A673 (cell line): ENCODE data around the gene CD37. TPM values are rescaled to one million over a fixed set of nuclear protein-coding genes. Genes with fewer than 3 reads are reported as not detected.

Experiments used
- BruUV-seq: library from RNA; stranded (reverse); fragments of 400-500 nt; replicated peaks from 2 replicates; lab custom pipeline; 2021; lab: Mats Ljungman, UMichigan
- CTCF ChIA-PET: fragments of 300-600 bp; sonication (Branson Sonifier 250); formaldehyde crosslinking; loops from one replicate; lab custom pipeline; 2022; ENCODE audit warnings: antibody characterized with exemption; lab: Charles Lee
- POLR2A ChIA-PET: fragments of 300-600 bp; sonication (Branson Sonifier 250); formaldehyde crosslinking; loops from one replicate; lab custom pipeline; 2022; ENCODE audit warnings: antibody characterized with exemption; ENCODE audit not compliant: low non-redundant PET; lab: Charles Lee
- DNase-seq: peaks from one replicate; pipeline ENCODE4 v3.0.0-alpha.2; 2015; ENCODE audit warnings: low spot score
- H3K27ac ChIP-seq: fragments of 200-600 bp; sonication (generic); 2 replicates; pipeline ENCODE4 v1.5.1; 2016; ENCODE audit warnings: mixed run types, low read depth, mild to moderate bottlenecking, mixed read lengths, antibody characterized with exemption, low read length; ENCODE audit not compliant: poor library complexity, severe bottlenecking
- H3K27me3 ChIP-seq: fragments of 200-600 bp; sonication (generic); replicated peaks from 2 replicates; pipeline ENCODE4 v1.6.1; 2017; ENCODE audit warnings: mixed run types, low read depth, mild to moderate bottlenecking, mixed read lengths, antibody characterized with exemption, low read length; ENCODE audit not compliant: insufficient read depth, poor library complexity
- H3K36me3 ChIP-seq: fragments of 200-600 bp; sonication (generic); 2 replicates; pipeline ENCODE4 v1.6.1; 2016; ENCODE audit warnings: mixed run types, mild to moderate bottlenecking, mixed read lengths, antibody characterized with exemption, low read length; ENCODE audit not compliant: insufficient read depth, poor library complexity, severe bottlenecking
- H3K4me1 ChIP-seq: fragments of 200-600 bp; sonication (generic); 2 replicates; pipeline ENCODE4 v1.6.1; 2017; ENCODE audit warnings: mixed run types, mild to moderate bottlenecking, mixed read lengths, antibody characterized with exemption, low read length; ENCODE audit not compliant: insufficient read depth, poor library complexity, severe bottlenecking
- H3K4me3 ChIP-seq: fragments of 200-600 bp; sonication (generic); 2 replicates; pipeline ENCODE4 v1.5.1; 2016; ENCODE audit warnings: low read depth, mixed run types, mild to moderate bottlenecking, mixed read lengths, low read length; ENCODE audit not compliant: poor library complexity, severe bottlenecking
- H3K9me3 ChIP-seq: fragments of 200-600 bp; sonication (generic); 2 replicates; pipeline ENCODE4 v1.6.1; 2016; ENCODE audit warnings: mixed run types, low read depth, mild to moderate bottlenecking, mixed read lengths, antibody characterized with exemption, low read length; ENCODE audit not compliant: poor library complexity, severe bottlenecking
- EZH2 ChIP-seq: fragments of 200-600 bp; sonication (generic); IDR thresholded peaks from 2 replicates; pipeline ENCODE4 v1.6.1; 2017; ENCODE audit warnings: borderline replicate concordance, low read depth, mild to moderate bottlenecking, mixed read lengths, antibody characterized with exemption, low read length; ENCODE audit not compliant: poor library complexity, severe bottlenecking
- intact Hi-C: fragments of 100-400 bp; cut with micrococcal nuclease; formaldehyde crosslinking; loops from one replicate; pipeline ENCODE4 v1.10.0; 2022; ENCODE audit not compliant: unreplicated experiment
- total RNA-seq: library from RNA; stranded (reverse); gene quantifications from 2 replicates; pipeline ENCODE4 v1.2.3, GENCODE V29; 2021
- TF ChIP-seq, protein P1 (sequence below): fragments of 300-800, 200-600 bp; sonication (generic); conservative IDR thresholded peaks from 2 replicates; pipeline ENCODE4 v1.5.1; 2017; ENCODE audit warnings: low read depth, mild to moderate bottlenecking, antibody characterized with exemption, low read length, moderate library complexity, mixed read lengths

CD37 gene
- total RNA-seq, 1 experiment from 2014 or later: not detected

DNA sequence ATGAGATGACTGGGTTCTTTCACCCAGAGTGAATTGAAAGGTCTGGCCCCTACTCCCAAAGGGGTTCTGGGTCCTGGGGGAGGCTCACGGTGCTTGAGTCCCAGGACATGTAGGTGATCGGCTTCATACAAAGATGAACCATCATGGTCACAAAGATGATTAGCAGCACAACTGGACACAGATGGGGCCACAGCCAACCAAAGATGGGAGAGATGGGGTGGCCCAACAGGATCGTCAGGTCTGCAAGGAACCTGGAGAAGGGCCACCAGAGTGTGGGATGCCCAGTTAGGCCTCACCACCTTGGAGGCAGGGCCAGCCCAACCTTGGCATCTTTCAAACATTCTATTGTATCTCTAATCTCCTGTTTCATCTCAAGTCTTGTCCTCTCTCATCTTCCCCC lies 44.7 kb upstream of the CD37 start:
- ChIA-PET POLR2A (no interaction called here), CTCF (no interaction called here)
- BruUV-seq: no TSS peak
- TF ChIP-seq, protein P1, sequence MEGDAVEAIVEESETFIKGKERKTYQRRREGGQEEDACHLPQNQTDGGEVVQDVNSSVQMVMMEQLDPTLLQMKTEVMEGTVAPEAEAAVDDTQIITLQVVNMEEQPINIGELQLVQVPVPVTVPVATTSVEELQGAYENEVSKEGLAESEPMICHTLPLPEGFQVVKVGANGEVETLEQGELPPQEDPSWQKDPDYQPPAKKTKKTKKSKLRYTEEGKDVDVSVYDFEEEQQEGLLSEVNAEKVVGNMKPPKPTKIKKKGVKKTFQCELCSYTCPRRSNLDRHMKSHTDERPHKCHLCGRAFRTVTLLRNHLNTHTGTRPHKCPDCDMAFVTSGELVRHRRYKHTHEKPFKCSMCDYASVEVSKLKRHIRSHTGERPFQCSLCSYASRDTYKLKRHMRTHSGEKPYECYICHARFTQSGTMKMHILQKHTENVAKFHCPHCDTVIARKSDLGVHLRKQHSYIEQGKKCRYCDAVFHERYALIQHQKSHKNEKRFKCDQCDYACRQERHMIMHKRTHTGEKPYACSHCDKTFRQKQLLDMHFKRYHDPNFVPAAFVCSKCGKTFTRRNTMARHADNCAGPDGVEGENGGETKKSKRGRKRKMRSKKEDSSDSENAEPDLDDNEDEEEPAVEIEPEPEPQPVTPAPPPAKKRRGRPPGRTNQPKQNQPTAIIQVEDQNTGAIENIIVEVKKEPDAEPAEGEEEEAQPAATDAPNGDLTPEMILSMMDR: no peak
- no peak for TF ChIP-seq EZH2
- Histone ChIP-seq H3K36me3 (no peaks in the 10 kb centered on the region), H3K4me1 (no peaks in the 10 kb centered on the region), H3K27ac (no peak overlapping the region), H3K9me3 (no peaks in the 10 kb centered on the region), H3K4me3 (no peak overlapping the region), H3K27me3 (no peaks in the 10 kb centered on the region)
- DNase-seq: no peak
- intact Hi-C loops: no loop called here

DNA sequence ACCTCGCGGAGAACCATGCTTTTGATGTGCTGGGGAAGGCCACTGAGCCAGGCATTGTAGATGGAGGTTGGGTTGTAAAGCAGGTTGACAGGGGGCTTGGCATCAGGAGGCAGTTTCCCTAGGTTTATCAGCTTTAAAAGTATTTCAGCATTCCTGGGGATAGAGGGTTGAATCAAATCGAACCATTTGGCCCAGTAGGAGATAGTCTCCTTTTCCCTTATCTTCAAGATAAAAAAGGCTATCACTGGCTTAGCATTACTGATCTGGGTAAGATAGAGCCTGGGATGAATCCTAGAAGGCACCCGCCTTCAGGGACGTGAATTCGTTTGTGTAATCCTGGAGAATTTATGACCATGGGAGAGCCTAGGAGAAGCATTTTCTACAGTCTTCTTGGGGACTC lies 40.8 kb upstream of the CD37 start:
- Histone ChIP-seq H3K36me3 (no peaks in the 10 kb centered on the region), H3K4me1 (no peaks in the 10 kb centered on the region), H3K27ac (no peak overlapping the region), H3K27me3 (no peaks in the 10 kb centered on the region), H3K4me3 (no peak overlapping the region), H3K9me3 (no peaks in the 10 kb centered on the region)
- intact Hi-C loops: no loop called here
- no peak for DNase-seq
- ChIA-PET CTCF (no interaction called here), POLR2A (no interaction called here)
- BruUV-seq: no TSS peak
- TF ChIP-seq EZH2: no peak
- TF ChIP-seq, protein P1: no peak

DNA sequence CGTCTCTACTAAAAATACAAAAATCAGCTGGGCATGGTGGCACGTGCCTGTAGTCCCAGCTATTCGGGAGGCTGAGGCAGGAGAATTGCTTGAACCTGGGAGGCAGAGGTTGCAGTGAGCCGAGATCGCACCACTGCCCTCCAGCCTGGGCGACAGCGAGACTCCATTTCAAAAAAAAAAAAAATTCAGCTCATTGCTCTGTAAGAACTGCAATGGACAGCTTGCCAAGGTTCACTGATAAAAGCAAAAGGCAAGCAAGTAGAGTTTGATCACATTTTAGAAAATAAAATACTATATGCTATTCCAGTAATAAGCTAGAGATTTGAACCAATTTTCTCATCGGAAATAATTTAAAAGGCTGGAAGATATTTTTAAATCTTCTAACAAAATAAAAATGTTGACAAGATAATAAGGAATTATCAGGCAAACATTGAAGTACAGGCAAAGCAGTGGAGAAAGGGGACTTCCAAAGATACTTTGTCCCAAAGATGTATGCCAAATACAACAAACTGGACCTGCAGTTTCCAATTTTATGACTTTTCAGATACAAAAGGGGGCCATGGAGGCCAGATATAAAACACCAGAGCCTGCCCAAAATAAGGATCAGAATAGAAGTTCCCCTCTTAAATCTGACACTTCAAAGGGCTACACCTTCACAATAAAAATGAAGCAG lies 39.9 kb upstream of the CD37 start:
- Histone ChIP-seq H3K4me3 (no peak overlapping the region), H3K27me3 (no peaks in the 10 kb centered on the region), H3K27ac (no peak overlapping the region), H3K9me3 (no peaks in the 10 kb centered on the region), H3K36me3 (no peaks in the 10 kb centered on the region), H3K4me1 (no peaks in the 10 kb centered on the region)
- ChIA-PET POLR2A (no interaction called here), CTCF (interaction anchor here (0.6 kb wide), 1 partner anchor 29 kb away, joined by 3 read pairs; no protein-coding TSS in a partner anchor)
- intact Hi-C loops: no loop called here
- TF ChIP-seq, protein P1: no peak
- no peak for TF ChIP-seq EZH2
- BruUV-seq: no TSS peak
- DNase-seq: no peak
